Tongue (tissue), 2 donors: Measurements from ENCODE around the gene EHBP1L1. TPM values are rescaled to one million over a fixed set of nuclear protein-coding genes. Genes with fewer than 3 reads are reported as not detected.

ENCODE experiments used
- DNase-seq: peaks from one replicate; pipeline ENCODE4 v3.0.0-alpha.2; 2015
- total RNA-seq: library from RNA; depleted of rRNA; stranded (reverse); fragments of >200 nt; gene quantifications from one replicate; pipeline ENCODE4 v1.2.3, GENCODE V29; 2014

EHBP1L1 gene
- total RNA-seq, 1 donor from 2014 or later: 284 TPM

GRCh38 chr11:65595131-65595530 is 19.3 kb downstream of the EHBP1L1 start:
- DNase-seq: no peak

GRCh38 chr11:65595543-65596281 is 19.9 kb downstream of the EHBP1L1 start, which contains the start of gene KCNK7:
Gene KCNK7, minus strand, starts transcription at chr11:65595800. Its CDS starts 28 bp downstream, at chr11:65595772.
- no peak for DNase-seq

- no peak for DNase-seq
Measured at GRCh38 chr11:65596520-65596919, 20.7 kb downstream of the EHBP1L1 start.

GRCh38 chr11:65598258-65598699 is 22.4 kb downstream of the EHBP1L1 start:
- no peak for DNase-seq

GRCh38 chr11:65599216-65599954 is 23.5 kb downstream of the EHBP1L1 start:
- DNase-seq: no peak

GRCh38 chr11:65599955-65600246 is 24.0 kb downstream of the EHBP1L1 start:
- DNase-seq: no peak

GRCh38 chr11:65604258-65604657 is 28.4 kb downstream of the EHBP1L1 start:
- no peak for DNase-seq

GRCh38 chr11:65606876-65607613 is 31.2 kb downstream of the EHBP1L1 start:
- peak; percentile 98 for DNase-seq

- DNase-seq: no peak
Measured at GRCh38 chr11:65607614-65608426, 32.0 kb downstream of the EHBP1L1 start.

GRCh38 chr11:65609229-65609628 is 33.4 kb downstream of the EHBP1L1 start:
- DNase-seq: no peak

- DNase-seq: no peak
Measured at GRCh38 chr11:65609665-65610064, 33.8 kb downstream of the EHBP1L1 start.

GRCh38 chr11:65610404-65610803 is 34.6 kb downstream of the EHBP1L1 start:
- DNase-seq: no peak

- DNase-seq: no peak
Measured at GRCh38 chr11:65611028-65611757, 35.3 kb downstream of the EHBP1L1 start.

- no peak for DNase-seq
Measured at GRCh38 chr11:65611758-65612603, 36.1 kb downstream of the EHBP1L1 start.

GRCh38 chr11:65612691-65613090 is 36.8 kb downstream of the EHBP1L1 start:
- no peak for DNase-seq

GRCh38 chr11:65613091-65613928 is 37.5 kb downstream of the EHBP1L1 start:
- no peak for DNase-seq

GRCh38 chr11:65615229-65615949 is 39.5 kb downstream of the EHBP1L1 start, which contains the start of gene PCNX3:
Gene PCNX3, plus strand, starts transcription at chr11:65615776. Its CDS starts 536 bp downstream, at chr11:65616312.
- DNase-seq: peak; percentile 100

GRCh38 chr11:65615950-65616574 is 40.2 kb downstream of the EHBP1L1 start:
- DNase-seq: peak; percentile 35
